ENCODE measurements around the gene TRIM24.

DNA sequence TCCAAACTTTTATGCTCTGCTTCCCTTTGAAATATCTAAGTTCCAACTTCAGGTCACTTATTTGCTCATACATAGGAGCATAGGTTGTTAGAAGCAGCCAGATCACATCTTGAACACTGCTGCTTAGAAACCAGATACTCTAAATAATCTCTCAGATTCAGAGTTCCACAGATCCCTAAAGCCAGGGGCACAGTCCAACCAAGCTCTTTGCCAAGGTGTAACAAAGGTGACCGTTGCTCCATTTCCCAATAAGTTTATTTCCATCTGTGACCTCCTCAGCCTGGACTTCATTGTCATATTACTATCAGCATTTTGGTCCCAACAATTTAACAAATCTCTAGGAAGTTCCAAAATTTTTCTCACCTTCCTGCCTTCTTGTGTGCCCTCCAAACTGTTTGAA is 52.8 kb downstream of the TRIM24 start:
- no peak for TF ChIP-seq POLR2A (IDR thresholded peaks at IDR 0.05; ENCODE audit: low read length)
- no peak for TF ChIP-seq GATA1 (IDR thresholded peaks at IDR 0.05; ENCODE audit: low read depth, low read length)
